ENCODE data around the gene ZNF214.

ZNF214 gene

GRCh38 chr11:7020183-7020917, at the start of gene ZNF214, which contains the start of gene NLRP14:
ZNF214 (minus strand) TSS chr11:7020346; CDS start chr11:7002835, 17,511 bp downstream.
NLRP14 (plus strand) TSS chr11:7020479; CDS start chr11:7038587, 18,108 bp downstream.
- DNase-seq (ENCODE audit: low spot score): peak; percentile 19

- DNase-seq (ENCODE audit: low spot score): no peak
Measured at GRCh38 chr11:7062534-7062933, 42.4 kb upstream of the ZNF214 start.

- no peak for DNase-seq (ENCODE audit: low spot score)
Measured at GRCh38 chr11:7060868-7061267, 40.7 kb upstream of the ZNF214 start.

GRCh38 chr11:7057641-7058040, 37.5 kb upstream of the ZNF214 start:
- DNase-seq (ENCODE audit: low spot score): no peak

- DNase-seq (ENCODE audit: low spot score): no peak
Measured at GRCh38 chr11:7056828-7057513, 36.8 kb upstream of the ZNF214 start.

- no peak for DNase-seq (ENCODE audit: low spot score)
Measured at GRCh38 chr11:7050191-7050590, 30.0 kb upstream of the ZNF214 start.

- no peak for DNase-seq (ENCODE audit: low spot score)
Measured at GRCh38 chr11:7046474-7047175, 26.5 kb upstream of the ZNF214 start.

- no peak for DNase-seq (ENCODE audit: low spot score)
Measured at GRCh38 chr11:7034019-7034418, 13.9 kb upstream of the ZNF214 start.

GRCh38 chr11:7032692-7033091, 12.5 kb upstream of the ZNF214 start:
- no peak for DNase-seq (ENCODE audit: low spot score)

GRCh38 chr11:7031471-7031871, 11.3 kb upstream of the ZNF214 start:
- no peak for DNase-seq (ENCODE audit: low spot score)

- DNase-seq (ENCODE audit: low spot score): no peak
Measured at GRCh38 chr11:7030836-7031235, 10.7 kb upstream of the ZNF214 start.

- no peak for DNase-seq (ENCODE audit: low spot score)
Measured at GRCh38 chr11:7028141-7028540, 8.0 kb upstream of the ZNF214 start.

- no peak for DNase-seq (ENCODE audit: low spot score)
Measured at GRCh38 chr11:7021318-7021717, 1.2 kb upstream of the ZNF214 start.

- DNase-seq (ENCODE audit: low spot score): no peak
Measured at GRCh38 chr11:7019500-7020182, 505 bp downstream of the ZNF214 start.

GRCh38 chr11:7016011-7016410, 4.1 kb downstream of the ZNF214 start:
- no peak for DNase-seq (ENCODE audit: low spot score)

GRCh38 chr11:7014118-7014517, 6.0 kb downstream of the ZNF214 start:
- DNase-seq (ENCODE audit: low spot score): no peak

GRCh38 chr11:7004482-7004881, 15.7 kb downstream of the ZNF214 start:
- DNase-seq (ENCODE audit: low spot score): no peak

GRCh38 chr11:6995703-6996102, 24.4 kb downstream of the ZNF214 start:
- no peak for DNase-seq (ENCODE audit: low spot score)

GRCh38 chr11:6992457-6993417, 27.4 kb downstream of the ZNF214 start:
- DNase-seq (ENCODE audit: low spot score): no peak

GRCh38 chr11:6992026-6992425, 28.1 kb downstream of the ZNF214 start:
- DNase-seq (ENCODE audit: low spot score): no peak

- DNase-seq (ENCODE audit: low spot score): no peak
Measured at GRCh38 chr11:6991227-6991626, 28.9 kb downstream of the ZNF214 start.

Measured in hematopoietic multipotent progenitor cell treated with erythropoietin and hydrocortisone succinate and interleukin-3 and kit ligand, for 17 days (in vitro differentiated cells).